ENCODE results near the gene SNX10. TPM values are rescaled to one million over a fixed set of nuclear protein-coding genes. Genes with fewer than 3 reads are reported as not detected.

SNX10 gene
- total and polyA plus RNA-seq, 12 donors = 0.75 to 11.9 (median 1.6) TPM

DNA sequence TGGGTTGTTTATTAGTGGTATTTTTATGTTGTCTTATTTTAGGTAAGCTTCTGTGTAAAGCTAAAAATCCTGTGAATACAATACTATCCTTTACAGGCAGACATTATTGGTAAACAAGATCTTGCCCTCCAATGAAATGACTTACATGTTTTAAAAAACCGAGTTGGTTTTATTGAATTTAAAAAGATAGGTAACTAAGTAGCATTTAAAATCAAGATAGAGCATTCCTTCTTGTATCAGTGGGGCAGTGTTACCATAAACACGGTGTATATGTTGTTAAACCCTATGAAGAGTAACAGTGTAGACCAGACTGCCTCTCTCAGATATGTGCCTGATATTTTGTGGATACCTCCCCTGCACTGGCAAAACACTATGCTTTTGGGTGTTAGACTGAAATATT lies 81.0 kb downstream of the SNX10 start:
- Histone ChIP-seq H3K9me3 (no peaks in the 10 kb centered on the region), H3K36me3 (peaks cover 0 to 4% (median 0%) of the 10 kb centered on the region in 9 donors), H3K4me1 (peaks cover 2 to 26% (median 6%) of the 10 kb centered on the region in 9 donors), H3K4me3 (no peak overlapping the region), H3K27me3 (peaks cover 20 to 98% (median 87%) of the 10 kb centered on the region in 7 donors), H3K27ac (no peak overlapping the region)
- TF ChIP-seq, protein P1, sequence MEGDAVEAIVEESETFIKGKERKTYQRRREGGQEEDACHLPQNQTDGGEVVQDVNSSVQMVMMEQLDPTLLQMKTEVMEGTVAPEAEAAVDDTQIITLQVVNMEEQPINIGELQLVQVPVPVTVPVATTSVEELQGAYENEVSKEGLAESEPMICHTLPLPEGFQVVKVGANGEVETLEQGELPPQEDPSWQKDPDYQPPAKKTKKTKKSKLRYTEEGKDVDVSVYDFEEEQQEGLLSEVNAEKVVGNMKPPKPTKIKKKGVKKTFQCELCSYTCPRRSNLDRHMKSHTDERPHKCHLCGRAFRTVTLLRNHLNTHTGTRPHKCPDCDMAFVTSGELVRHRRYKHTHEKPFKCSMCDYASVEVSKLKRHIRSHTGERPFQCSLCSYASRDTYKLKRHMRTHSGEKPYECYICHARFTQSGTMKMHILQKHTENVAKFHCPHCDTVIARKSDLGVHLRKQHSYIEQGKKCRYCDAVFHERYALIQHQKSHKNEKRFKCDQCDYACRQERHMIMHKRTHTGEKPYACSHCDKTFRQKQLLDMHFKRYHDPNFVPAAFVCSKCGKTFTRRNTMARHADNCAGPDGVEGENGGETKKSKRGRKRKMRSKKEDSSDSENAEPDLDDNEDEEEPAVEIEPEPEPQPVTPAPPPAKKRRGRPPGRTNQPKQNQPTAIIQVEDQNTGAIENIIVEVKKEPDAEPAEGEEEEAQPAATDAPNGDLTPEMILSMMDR (IDR thresholded peaks at IDR 0.05) = no peak
- DNase-seq = no peak
- no peak for ATAC-seq
- WGBS, 2 donors = 70 to 76% methylated on average over 2 of the region's 2 CpGs
- intact Hi-C loops (cut with DNase I) = loop anchor here in 5 of 10 donors (5.0 to 10.0 kb wide), 4 partner anchors 132 to 790 kb away; no protein-coding TSS in a partner anchor

DNA sequence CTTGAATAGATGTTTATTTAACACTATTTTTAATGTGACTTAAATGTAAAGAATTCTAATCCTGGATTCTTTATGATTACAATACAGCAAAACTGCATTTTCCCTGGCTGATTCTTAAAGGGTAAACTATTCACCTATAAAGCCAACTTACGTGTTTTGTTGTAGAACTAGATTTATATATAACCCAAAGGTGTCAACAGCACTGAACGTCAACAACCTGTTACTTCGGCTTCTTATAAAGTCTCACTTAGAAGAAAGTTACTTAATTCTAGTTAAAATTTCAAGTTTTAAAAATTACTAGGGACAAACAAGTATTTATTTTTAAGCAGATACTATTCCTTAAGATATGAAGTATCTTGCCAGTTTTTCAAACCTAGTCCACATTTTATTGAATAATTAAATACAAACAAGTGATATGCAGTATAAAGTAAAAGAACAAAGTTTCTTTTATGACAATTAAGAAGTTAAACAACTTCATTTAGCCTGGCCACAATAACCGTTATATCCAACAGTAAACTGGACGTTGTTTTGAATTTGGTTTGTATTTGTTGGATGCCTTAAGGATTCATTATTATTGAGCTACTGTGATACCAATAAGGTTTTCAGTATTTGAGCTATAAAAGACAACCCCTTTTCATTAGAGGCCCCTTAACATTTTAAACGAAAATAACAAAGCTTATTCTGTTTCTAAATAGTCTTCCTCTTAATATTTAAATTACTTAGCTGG lies 83.1 kb downstream of the SNX10 start:
- H3K4me1 ChIP-seq = peaks cover 2 to 20% (median 6%) of the 10 kb centered on the region in 9 donors
- WGBS, 2 donors = 79% methylated on average over 6 of the region's 6 CpGs
- H3K27me3 ChIP-seq = peaks cover 20 to 99% (median 97%) of the 10 kb centered on the region in 7 donors
- peaks cover 0 to 4% (median 0%) of the 10 kb centered on the region in 9 donors for H3K36me3 ChIP-seq
- TF ChIP-seq, protein P1 (IDR thresholded peaks at IDR 0.05) = no peak
- no peaks in the 10 kb centered on the region for H3K9me3 ChIP-seq
- H3K27ac ChIP-seq = no peak overlapping the region
- DNase-seq = no peak
- no peak for ATAC-seq
- no peak overlapping the region for H3K4me3 ChIP-seq
- intact Hi-C loops (cut with DNase I) = loop anchor here in 6 of 10 donors (5.0 to 10.0 kb wide), 5 partner anchors 127 to 787 kb away; no protein-coding TSS in a partner anchor

DNA sequence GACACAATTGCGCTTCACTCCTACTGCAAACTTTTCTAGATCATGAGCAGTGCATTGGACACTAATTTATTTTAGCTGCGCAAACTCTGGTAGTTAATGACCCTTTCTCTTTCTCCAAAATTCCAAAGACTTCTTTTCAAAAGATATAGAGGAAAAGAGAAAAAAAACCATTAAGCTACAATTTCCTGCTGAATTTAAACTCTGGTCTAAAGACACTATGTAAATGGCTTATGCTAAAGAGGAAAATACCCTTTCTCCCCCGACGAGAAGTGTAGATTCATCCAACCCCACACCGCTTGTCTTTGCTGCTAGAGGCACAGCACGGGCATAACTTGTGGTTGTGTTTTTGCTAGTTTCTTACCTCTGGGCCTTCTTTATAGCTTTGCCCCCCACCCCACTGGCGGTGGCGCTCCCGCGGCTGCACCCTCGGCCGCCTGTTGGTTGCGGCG lies 84.1 kb downstream of the SNX10 start:
- peak overlapping the region in 5 of 10 donors; percentile 9 to 52 (median 40) for H3K4me3 ChIP-seq
- TF ChIP-seq, protein P1 (IDR thresholded peaks at IDR 0.05) = no peak
- no peak for DNase-seq
- peaks cover 25 to 99% (median 96%) of the 10 kb centered on the region in 7 donors for H3K27me3 ChIP-seq
- 11 to 14% methylated on average over 14 of the region's 14 CpGs for WGBS, 2 donors
- peaks cover 0 to 4% (median 0%) of the 10 kb centered on the region in 9 donors for H3K36me3 ChIP-seq
- intact Hi-C loops (cut with DNase I) = loop anchor here in 3 of 10 donors (2.0 to 10.0 kb wide), 4 partner anchors 127 to 787 kb away; no protein-coding TSS in a partner anchor
- no peak overlapping the region for H3K27ac ChIP-seq
- H3K4me1 ChIP-seq = peaks cover 2 to 14% (median 6%) of the 10 kb centered on the region in 9 donors
- H3K9me3 ChIP-seq = no peaks in the 10 kb centered on the region
- ATAC-seq = no peak

DNA sequence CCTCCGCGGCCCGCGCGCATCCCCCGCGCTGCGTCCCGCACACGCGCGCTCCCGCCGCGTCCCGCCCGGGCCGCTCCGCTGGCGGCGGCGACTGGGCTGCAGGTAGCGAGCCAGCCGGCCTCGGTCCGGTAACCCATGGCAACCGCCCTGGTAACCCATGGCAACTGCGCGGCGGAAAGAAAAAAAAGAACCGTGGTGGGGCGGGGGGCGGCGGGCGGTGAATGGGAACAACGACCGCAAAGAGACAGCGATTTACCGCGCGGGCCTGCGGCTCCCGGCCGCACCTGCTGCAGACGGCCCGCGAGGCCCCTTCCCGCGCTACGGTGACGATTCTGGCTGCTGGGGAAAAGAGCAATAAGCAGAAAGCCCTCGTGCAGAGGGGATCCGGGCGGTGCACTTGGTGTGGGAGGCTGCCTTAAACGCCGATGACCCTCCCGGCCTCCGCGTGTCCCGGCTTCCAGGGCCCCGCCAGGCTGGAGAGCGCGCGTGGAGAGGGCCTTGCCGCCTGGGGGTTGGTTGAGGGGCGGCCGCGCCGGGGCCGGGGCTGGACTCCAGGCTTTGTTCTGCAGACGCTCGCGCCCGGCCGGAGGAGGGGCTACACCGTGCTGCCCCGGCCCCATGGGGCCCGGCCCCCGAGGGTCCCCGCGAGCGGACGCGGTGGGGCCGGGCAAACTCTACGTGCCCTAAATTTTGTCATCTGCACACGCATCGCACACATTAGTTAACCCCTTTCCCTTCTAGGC lies 84.7 kb downstream of the SNX10 start:
- peaks cover 2 to 14% (median 6%) of the 10 kb centered on the region in 9 donors for H3K4me1 ChIP-seq
- peaks cover 29 to 98% (median 95%) of the 10 kb centered on the region in 7 donors for H3K27me3 ChIP-seq
- no peak overlapping the region for H3K27ac ChIP-seq
- ATAC-seq (peak; percentile 33 to 73 (median 40)), DNase-seq (peak in 1 of 2 donors; percentile 21)
- peaks cover 0 to 4% (median 0%) of the 10 kb centered on the region in 9 donors for H3K36me3 ChIP-seq
- intact Hi-C loops (cut with DNase I) = loop anchor here in 3 of 10 donors (2.0 to 10.0 kb wide), 4 partner anchors 126 to 786 kb away; no protein-coding TSS in a partner anchor
- WGBS, 2 donors = 1 to 2% methylated on average over 79 to 88 of the region's 88 CpGs
- no peaks in the 10 kb centered on the region for H3K9me3 ChIP-seq
- TF ChIP-seq, protein P1 (IDR thresholded peaks at IDR 0.05) = no peak
- H3K4me3 ChIP-seq = peak overlapping the region; percentile 9 to 52 (median 38)
